Measurements from ENCODE around the gene CCDC85B. TPM values are rescaled to one million over a fixed set of nuclear protein-coding genes. Genes with fewer than 3 reads are reported as not detected.

Gene CCDC85B
- total and polyA plus RNA-seq, 2 of the 13 experiments (the other 11 are each of a cell fraction or from before 2014, with no cell fraction given), result 8.2 to 19.5 TPM

DNA sequence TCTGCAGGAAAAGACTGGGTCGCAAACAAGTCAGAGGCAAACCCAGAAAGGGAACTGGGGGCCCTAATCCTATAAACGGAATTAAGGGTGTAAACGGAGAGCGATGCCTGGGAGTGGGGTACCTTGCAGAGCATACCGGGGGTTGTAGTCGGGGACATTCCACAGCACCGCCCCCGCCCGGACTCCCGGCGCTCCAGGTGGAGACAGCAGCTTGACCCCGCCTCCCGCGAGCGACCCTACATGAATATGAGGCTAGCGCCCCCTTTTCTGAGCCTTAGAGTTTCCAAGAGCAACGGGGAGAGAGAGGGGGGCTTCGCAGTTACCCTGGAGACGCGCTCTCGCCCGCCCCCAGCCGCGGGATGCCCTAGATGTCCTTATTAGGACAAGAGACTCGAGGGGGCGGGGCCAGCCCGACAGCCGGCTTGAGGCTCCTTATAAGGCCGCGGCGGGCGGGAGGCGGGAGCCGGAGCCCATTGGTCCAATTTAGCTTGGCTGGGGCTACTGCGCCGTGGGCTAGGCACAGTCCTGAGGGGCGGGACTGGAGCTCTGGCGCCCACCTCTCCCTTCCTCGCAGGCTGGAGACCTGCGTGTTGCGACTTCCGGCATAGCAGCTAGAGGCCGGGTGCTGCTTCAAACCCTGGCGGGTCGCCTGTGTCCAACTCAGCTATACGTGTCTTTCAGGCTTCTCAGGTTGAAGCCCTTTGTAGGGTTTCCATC is 31.2 kb upstream of the CCDC85B start (continued):
- TF ChIP-seq, protein P1, sequence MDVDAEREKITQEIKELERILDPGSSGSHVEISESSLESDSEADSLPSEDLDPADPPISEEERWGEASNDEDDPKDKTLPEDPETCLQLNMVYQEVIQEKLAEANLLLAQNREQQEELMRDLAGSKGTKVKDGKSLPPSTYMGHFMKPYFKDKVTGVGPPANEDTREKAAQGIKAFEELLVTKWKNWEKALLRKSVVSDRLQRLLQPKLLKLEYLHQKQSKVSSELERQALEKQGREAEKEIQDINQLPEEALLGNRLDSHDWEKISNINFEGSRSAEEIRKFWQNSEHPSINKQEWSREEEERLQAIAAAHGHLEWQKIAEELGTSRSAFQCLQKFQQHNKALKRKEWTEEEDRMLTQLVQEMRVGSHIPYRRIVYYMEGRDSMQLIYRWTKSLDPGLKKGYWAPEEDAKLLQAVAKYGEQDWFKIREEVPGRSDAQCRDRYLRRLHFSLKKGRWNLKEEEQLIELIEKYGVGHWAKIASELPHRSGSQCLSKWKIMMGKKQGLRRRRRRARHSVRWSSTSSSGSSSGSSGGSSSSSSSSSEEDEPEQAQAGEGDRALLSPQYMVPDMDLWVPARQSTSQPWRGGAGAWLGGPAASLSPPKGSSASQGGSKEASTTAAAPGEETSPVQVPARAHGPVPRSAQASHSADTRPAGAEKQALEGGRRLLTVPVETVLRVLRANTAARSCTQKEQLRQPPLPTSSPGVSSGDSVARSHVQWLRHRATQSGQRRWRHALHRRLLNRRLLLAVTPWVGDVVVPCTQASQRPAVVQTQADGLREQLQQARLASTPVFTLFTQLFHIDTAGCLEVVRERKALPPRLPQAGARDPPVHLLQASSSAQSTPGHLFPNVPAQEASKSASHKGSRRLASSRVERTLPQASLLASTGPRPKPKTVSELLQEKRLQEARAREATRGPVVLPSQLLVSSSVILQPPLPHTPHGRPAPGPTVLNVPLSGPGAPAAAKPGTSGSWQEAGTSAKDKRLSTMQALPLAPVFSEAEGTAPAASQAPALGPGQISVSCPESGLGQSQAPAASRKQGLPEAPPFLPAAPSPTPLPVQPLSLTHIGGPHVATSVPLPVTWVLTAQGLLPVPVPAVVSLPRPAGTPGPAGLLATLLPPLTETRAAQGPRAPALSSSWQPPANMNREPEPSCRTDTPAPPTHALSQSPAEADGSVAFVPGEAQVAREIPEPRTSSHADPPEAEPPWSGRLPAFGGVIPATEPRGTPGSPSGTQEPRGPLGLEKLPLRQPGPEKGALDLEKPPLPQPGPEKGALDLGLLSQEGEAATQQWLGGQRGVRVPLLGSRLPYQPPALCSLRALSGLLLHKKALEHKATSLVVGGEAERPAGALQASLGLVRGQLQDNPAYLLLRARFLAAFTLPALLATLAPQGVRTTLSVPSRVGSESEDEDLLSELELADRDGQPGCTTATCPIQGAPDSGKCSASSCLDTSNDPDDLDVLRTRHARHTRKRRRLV (CRISPR knock-in tag; IDR thresholded peaks at IDR 0.05), result no peak
- TF ChIP-seq CREB1 (IDR thresholded peaks at IDR 0.05) (0 out of 2 replicates have a peak, but pooled peaks have one; percentile 3), CREB1 (CRISPR knock-in tag; IDR thresholded peaks at IDR 0.05) (no peak), HOXA3 (CRISPR knock-in tag; IDR thresholded peaks at IDR 0.05) (peak; percentile 43; the same call in 1 of the 2 replicates), SMARCE1 (IDR thresholded peaks at IDR 0.05; ENCODE audit: borderline replicate concordance) (no peak), ZNF780A (CRISPR knock-in tag; IDR thresholded peaks at IDR 0.05) (no peak), PAWR (CRISPR knock-in tag; IDR thresholded peaks at IDR 0.05; ENCODE audit: borderline replicate concordance) (no peak), THAP11 (CRISPR knock-in tag; IDR thresholded peaks at IDR 0.05) (peak; percentile 79), MTA1 (CRISPR knock-in tag; IDR thresholded peaks at IDR 0.05; ENCODE audit: borderline replicate concordance) (no peak), ZNF253 (CRISPR knock-in tag; IDR thresholded peaks at IDR 0.05; ENCODE audit: borderline replicate concordance) (no peak), RCOR2 (CRISPR knock-in tag; IDR thresholded peaks at IDR 0.05) (no peak), HNRNPUL1 (IDR thresholded peaks at IDR 0.05; ENCODE audit: low read depth, low read length) (no peak), NBN (conservative IDR thresholded peaks at IDR 0.05) (no peak), ZMYM3 (CRISPR knock-in tag; IDR thresholded peaks at IDR 0.05) (no peak), ZNF530 (CRISPR knock-in tag; IDR thresholded peaks at IDR 0.05; ENCODE audit: low read depth) (no peak), HDAC2 (CRISPR knock-in tag; IDR thresholded peaks at IDR 0.05) (no peak), ZNF775 (CRISPR knock-in tag; IDR thresholded peaks at IDR 0.05; ENCODE audit: borderline replicate concordance) (no peak), ETV5 (CRISPR knock-in tag; IDR thresholded peaks at IDR 0.05; ENCODE audit: borderline replicate concordance) (peak; percentile 82)
- TF ChIP-seq, protein P2, sequence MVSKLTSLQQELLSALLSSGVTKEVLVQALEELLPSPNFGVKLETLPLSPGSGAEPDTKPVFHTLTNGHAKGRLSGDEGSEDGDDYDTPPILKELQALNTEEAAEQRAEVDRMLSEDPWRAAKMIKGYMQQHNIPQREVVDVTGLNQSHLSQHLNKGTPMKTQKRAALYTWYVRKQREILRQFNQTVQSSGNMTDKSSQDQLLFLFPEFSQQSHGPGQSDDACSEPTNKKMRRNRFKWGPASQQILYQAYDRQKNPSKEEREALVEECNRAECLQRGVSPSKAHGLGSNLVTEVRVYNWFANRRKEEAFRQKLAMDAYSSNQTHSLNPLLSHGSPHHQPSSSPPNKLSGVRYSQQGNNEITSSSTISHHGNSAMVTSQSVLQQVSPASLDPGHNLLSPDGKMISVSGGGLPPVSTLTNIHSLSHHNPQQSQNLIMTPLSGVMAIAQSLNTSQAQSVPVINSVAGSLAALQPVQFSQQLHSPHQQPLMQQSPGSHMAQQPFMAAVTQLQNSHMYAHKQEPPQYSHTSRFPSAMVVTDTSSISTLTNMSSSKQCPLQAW (CRISPR knock-in tag; IDR thresholded peaks at IDR 0.05), result no peak; the same call in 1 of the 2 replicates
- TF ChIP-seq, protein P3, sequence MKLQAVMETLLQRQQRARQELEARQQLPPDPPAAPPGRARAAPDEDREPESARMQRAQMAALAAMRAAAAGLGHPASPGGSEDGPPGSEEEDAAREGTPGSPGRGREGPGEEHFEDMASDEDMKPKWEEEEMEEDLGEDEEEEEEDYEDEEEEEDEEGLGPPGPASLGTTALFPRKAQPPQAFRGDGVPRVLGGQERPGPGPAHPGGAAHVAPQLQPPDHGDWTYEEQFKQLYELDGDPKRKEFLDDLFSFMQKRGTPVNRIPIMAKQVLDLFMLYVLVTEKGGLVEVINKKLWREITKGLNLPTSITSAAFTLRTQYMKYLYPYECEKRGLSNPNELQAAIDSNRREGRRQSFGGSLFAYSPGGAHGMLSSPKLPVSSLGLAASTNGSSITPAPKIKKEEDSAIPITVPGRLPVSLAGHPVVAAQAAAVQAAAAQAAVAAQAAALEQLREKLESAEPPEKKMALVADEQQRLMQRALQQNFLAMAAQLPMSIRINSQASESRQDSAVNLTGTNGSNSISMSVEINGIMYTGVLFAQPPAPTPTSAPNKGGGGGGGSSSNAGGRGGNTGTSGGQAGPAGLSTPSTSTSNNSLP (IDR thresholded peaks at IDR 0.05; ENCODE audit: low read depth, low read length), result no peak
- TF ChIP-seq, protein P4, sequence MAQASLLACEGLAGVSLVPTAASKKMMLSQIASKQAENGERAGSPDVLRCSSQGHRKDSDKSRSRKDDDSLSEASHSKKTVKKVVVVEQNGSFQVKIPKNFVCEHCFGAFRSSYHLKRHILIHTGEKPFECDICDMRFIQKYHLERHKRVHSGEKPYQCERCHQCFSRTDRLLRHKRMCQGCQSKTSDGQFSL (CRISPR knock-in tag; IDR thresholded peaks at IDR 0.05), result no peak

Data from HepG2 (cell line).